Mononuclear cell (primary cell): ENCODE data around the gene BCL7A. TPM values are rescaled to one million over a fixed set of nuclear protein-coding genes. Genes with fewer than 3 reads are reported as not detected.

ENCODE experiments used
- H3K27me3 ChIP-seq: 2 replicates; pipeline ENCODE4 v1.6.0; 2011; ENCODE audit warnings: low read length, control low read depth; ENCODE audit not compliant: insufficient read depth
- H3K4me1 ChIP-seq: 2 replicates; pipeline ENCODE4 v1.5.1; 2011; ENCODE audit warnings: mild to moderate bottlenecking, low read length, control low read depth; ENCODE audit not compliant: insufficient read depth
- H3K4me3 ChIP-seq: 2 replicates; pipeline ENCODE4 v1.5.1; 2011; ENCODE audit warnings: mild to moderate bottlenecking, low read length, moderate library complexity
- H3K9me3 ChIP-seq: 2 replicates; pipeline ENCODE4 v1.5.1; 2011; ENCODE audit warnings: low read depth, mild to moderate bottlenecking, control low read depth, low read length
- total RNA-seq: library from RNA; depleted of rRNA; stranded (reverse); fragments of >200 nt; gene quantifications from one replicate; pipeline ENCODE4 v1.2.3, GENCODE V29; 2012

The BCL7A gene
- total RNA-seq, 1 donor: 6.2 TPM

GRCh38 chr12:121990692-121991603 lies 30.7 kb upstream of the BCL7A start:
- no peaks in the 10 kb centered on the region for H3K9me3 ChIP-seq
- no peaks in the 10 kb centered on the region for H3K27me3 ChIP-seq
- peaks cover 15% of the 10 kb centered on the region for H3K4me1 ChIP-seq
- H3K4me3 ChIP-seq: no peak overlapping the region

DNA sequence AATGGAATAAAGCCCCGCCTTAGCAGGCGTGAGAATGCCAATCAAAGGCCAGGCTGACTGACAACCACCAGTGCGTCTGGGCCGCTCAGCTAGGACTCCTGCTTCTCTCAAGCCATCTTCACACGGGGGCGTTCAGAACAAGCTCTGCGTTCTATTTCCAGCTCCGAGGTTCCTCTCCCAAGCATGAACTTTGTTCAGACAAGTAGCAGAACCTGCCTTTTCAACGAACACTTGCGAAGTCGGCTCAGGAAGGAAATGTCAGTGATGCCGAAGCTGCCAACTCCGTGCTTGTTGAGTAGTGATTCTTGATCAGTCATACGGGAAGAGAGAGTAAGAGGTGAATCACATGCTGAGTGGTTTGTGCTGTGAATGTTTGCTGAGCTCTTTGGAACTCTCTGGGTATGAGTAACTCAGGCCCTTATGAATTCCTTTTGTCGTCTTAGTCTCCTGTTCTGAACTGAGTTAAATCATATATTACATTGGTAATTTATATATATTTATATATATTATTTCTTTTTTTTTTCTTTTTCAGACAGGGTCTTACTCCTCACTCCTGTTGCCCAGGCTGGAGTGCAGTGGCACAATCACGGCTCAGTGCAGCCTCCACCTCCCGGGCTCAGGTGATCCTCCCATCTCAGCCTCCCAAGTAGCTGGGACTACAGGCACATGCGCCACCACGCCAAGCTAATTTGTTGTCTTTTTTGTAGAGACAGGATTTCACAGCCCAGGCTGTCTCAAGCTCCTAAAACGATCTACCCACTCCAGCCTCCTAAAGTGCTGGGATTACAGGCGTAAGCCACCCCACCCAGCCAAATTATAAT lies 29.4 kb upstream of the BCL7A start:
- no peak overlapping the region for H3K4me3 ChIP-seq
- H3K27me3 ChIP-seq: no peaks in the 10 kb centered on the region
- H3K9me3 ChIP-seq: no peaks in the 10 kb centered on the region
- H3K4me1 ChIP-seq: peaks cover 21% of the 10 kb centered on the region

DNA sequence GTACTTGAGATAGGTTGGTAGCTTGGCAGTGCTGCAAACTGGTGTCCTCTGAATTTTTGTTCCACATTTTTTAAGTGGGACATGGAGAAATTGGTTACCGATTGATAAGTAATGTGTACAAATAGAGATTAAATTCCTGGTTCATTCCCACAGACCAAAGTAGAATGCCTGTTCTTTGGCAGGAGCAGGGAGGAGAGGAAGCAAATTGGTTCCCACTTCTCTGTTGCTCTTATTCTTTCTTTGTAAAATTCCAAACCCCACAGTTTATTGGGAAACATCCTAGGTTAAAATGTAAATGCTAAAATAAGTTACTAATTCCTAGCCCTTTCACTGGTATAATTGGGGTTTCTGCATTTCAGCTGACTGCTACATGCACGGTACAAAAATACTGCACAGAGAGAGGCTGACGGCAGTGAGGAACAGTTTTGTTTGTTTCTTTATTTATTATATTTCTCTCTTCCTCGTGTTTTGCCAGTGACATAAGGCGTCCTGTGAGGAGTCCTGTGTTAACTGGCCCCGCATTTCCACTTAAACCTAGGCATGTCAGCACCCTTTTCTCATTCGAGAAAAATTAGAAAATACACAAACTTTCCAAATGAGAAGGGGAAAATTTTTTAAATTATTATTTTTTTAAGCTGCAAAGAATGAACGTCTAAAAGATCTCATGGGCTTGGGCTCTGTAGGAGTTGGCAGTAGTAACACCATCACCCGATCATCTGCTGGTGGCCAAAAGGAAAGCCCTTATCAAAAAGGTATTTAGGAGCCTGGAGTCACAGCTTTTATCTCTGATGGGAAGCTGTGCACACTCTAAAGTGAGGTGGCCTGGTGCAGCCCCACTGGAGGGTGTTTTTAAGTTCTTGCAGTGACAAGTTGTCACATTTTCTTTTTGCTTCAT lies 25.4 kb upstream of the BCL7A start:
- H3K4me1 ChIP-seq: peaks cover 19% of the 10 kb centered on the region
- H3K9me3 ChIP-seq: no peaks in the 10 kb centered on the region
- no peaks in the 10 kb centered on the region for H3K27me3 ChIP-seq
- no peak overlapping the region for H3K4me3 ChIP-seq

DNA sequence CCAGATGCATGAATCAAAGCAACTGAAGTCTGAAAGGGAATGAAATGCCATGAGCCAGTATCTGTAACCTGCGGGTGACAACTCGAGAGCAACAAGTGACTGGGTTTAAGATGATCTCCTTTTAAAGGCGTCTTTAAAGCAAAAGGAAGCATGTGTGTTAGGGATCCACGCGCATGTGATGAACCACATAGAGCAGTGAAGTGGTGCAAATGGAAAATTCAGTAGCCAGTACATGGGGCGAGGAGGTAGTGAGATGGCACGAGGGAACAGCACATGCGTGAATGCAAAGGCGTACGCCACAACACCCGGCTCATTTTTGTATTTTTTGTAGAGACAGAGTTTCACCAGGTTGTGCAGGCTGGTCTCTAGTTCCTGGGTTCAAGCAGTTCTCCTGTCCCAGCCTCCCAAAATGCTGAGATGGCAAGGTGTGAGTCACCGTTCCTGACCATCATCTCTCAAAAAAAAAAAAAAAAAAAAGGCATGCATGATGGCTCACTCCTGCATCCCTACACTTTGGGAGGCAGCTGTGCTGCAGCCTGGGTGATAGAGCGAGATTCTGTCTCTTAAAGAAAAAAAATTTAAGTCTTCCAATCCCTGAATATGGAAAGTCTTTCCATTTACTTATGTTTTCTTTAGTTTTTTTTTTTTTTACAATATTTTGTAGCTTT lies 24.6 kb upstream of the BCL7A start:
- Histone ChIP-seq H3K27me3 (no peaks in the 10 kb centered on the region), H3K9me3 (no peaks in the 10 kb centered on the region), H3K4me3 (no peak overlapping the region), H3K4me1 (peaks cover 12% of the 10 kb centered on the region)

DNA sequence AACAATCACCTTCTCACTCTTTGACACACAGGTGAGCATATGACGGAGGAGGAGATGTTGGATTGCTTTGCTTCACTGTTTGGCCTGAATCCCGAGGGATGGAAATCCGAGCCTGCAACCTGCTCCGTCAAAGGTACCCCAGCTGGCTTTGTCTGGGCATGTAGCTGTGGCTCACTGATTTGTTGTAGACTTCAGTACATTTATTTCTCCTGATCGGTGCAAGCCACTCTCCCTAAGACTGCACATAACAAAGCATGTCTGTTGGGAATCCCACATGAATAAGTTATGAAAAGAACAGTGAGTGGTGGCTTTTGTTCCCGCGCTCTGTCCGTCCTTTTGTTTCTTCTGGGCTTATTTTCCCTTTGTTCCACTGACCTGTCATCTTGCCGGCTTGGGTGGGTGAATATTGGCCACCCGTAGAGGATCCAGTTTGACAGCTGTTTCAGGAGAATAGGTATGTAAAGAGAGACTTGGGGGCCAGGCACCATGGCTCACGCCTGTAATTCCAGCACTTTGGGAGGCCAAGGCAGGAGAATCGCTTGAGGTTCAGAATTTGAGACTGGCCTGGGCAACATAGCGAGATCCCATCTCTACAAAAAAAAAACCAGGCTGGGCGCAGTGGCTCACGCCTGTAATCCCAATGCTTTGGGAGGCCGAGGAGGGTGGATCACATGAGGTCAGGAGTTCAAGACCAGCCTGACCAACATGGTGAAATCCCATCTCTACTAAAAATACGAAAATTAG lies 20.0 kb upstream of the BCL7A start:
- Histone ChIP-seq H3K4me1 (peaks cover 36% of the 10 kb centered on the region), H3K4me3 (no peak overlapping the region), H3K27me3 (no peaks in the 10 kb centered on the region), H3K9me3 (no peaks in the 10 kb centered on the region)

GRCh38 chr12:122003651-122004611 lies 17.8 kb upstream of the BCL7A start:
- Histone ChIP-seq H3K9me3 (no peaks in the 10 kb centered on the region), H3K4me1 (peaks cover 48% of the 10 kb centered on the region), H3K4me3 (no peak overlapping the region), H3K27me3 (no peaks in the 10 kb centered on the region)

- no peaks in the 10 kb centered on the region for H3K27me3 ChIP-seq
Measured at GRCh38 chr12:122004633-122005071, 17.0 kb upstream of the BCL7A start.

GRCh38 chr12:122005252-122005776 lies 16.4 kb upstream of the BCL7A start:
- Histone ChIP-seq H3K9me3 (no peaks in the 10 kb centered on the region), H3K4me1 (peaks cover 48% of the 10 kb centered on the region), H3K4me3 (no peak overlapping the region), H3K27me3 (no peaks in the 10 kb centered on the region)

More at GRCh38 chr12:122004633-122005071, 17.0 kb upstream of the BCL7A start:
- Histone ChIP-seq H3K4me3 (no peak overlapping the region), H3K9me3 (no peaks in the 10 kb centered on the region), H3K4me1 (peaks cover 48% of the 10 kb centered on the region)

GRCh38 chr12:122006186-122006926 lies 15.3 kb upstream of the BCL7A start:
- H3K27me3 ChIP-seq: no peaks in the 10 kb centered on the region
- no peaks in the 10 kb centered on the region for H3K9me3 ChIP-seq
- H3K4me1 ChIP-seq: peaks cover 48% of the 10 kb centered on the region
- no peak overlapping the region for H3K4me3 ChIP-seq

DNA sequence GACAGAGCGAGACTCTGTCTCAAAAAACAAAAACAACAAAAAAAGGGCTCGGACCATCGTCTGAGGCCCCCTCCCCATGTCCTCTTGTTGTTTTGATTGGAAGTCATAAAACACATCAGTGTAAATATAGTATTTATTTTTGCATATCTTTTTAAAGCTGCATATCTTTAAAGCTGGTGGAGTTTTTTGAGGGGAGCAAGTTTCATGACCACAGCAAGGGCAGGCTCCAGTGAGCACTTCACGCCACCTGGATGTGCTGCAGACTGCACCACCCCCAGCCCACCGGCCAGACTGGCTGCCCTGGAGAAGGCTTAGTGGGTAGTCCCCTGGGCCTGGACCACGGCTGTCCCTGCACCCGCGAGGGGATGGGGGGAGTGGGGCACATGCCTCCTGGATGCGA lies 11.9 kb upstream of the BCL7A start:
- no peak overlapping the region for H3K4me3 ChIP-seq
- H3K4me1 ChIP-seq: peaks cover 56% of the 10 kb centered on the region
- H3K9me3 ChIP-seq: no peaks in the 10 kb centered on the region

DNA sequence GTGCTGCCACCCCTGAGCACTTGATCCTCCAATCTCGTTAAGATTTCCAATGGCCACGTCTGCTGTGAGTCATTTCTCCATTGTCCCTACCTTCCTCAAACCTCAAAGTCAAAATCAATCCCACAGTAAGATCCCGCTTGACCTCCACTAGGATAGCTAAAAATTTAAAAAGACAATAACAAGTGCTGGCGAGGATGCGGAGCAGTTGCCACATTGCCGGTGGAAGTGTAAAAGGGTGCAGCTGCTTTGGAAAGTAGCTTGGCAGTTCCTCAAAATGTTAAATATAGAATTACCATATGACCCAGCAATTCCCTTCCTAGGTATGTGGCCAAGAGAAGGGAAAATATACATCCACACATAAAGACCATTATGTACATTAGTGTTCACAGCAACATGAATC lies 9.5 kb upstream of the BCL7A start:
- Histone ChIP-seq H3K4me3 (no peak overlapping the region), H3K27me3 (no peaks in the 10 kb centered on the region), H3K9me3 (no peaks in the 10 kb centered on the region), H3K4me1 (peaks cover 32% of the 10 kb centered on the region)

More for the DNA sequence above, 11.9 kb upstream of the BCL7A start:
- no peaks in the 10 kb centered on the region for H3K27me3 ChIP-seq

DNA sequence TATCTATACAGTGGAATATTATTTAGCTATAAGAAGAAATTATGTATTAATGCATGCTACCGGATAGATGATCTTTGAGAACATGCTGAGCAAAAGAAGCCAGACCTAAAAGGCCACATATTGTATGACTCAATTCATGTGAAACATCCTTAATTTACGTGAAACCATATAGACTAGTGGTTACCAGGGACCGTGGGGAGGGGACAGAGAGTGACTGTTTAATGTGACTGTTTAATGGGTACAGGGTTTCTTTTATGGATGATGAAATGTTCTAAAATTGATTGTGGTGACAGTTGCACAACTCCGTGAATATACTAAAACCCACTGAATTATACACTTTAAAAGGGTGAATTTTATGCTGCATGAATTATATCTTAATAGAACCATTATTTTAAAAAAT lies 8.5 kb upstream of the BCL7A start:
- H3K27me3 ChIP-seq: no peaks in the 10 kb centered on the region
- no peaks in the 10 kb centered on the region for H3K9me3 ChIP-seq
- no peak overlapping the region for H3K4me3 ChIP-seq
- peaks cover 23% of the 10 kb centered on the region for H3K4me1 ChIP-seq
